Adipocyte (in vitro differentiated cells): ENCODE results near the gene ZNF765.
"Not testable (repeated sequence)": the region's sequence is repeated elsewhere in the genome, so short reads cannot be mapped to it uniquely, and the experiment has no call there.

ENCODE experiments used
- DNase-seq: peaks from one replicate; pipeline ENCODE4 v3.0.0-alpha.2; 2015; ENCODE audit warnings: low read depth
- H3K27me3 ChIP-seq: replicated peaks from 2 replicates; pipeline ENCODE4 v1.7.0; 2013; ENCODE audit warnings: mild to moderate bottlenecking, low read length, moderate library complexity; ENCODE audit not compliant: control insufficient read depth, insufficient read depth
- H3K36me3 ChIP-seq: 2 replicates; pipeline ENCODE4 v1.7.0; 2013; ENCODE audit warnings: low read length, mild to moderate bottlenecking, moderate library complexity; ENCODE audit not compliant: control insufficient read depth, insufficient read depth, severe bottlenecking
- H3K4me1 ChIP-seq: 2 replicates; pipeline ENCODE4 v1.7.0; 2013; ENCODE audit warnings: mild to moderate bottlenecking, low read length, moderate library complexity; ENCODE audit not compliant: control insufficient read depth, insufficient read depth
- H3K4me3 ChIP-seq: 2 replicates; pipeline ENCODE4 v1.7.0; 2013; ENCODE audit warnings: mild to moderate bottlenecking, low read length, moderate library complexity
- H3K9ac ChIP-seq: 2 replicates; pipeline ENCODE4 v1.7.0; 2013; ENCODE audit warnings: mild to moderate bottlenecking, low read length, moderate library complexity
- H3K9me3 ChIP-seq: 2 replicates; pipeline ENCODE4 v1.7.0; 2013; ENCODE audit warnings: mild to moderate bottlenecking, low read length, moderate library complexity; ENCODE audit not compliant: control insufficient read depth

Gene ZNF765

GRCh38 chr19:53388168-53388567, 6.8 kb upstream of the ZNF765 start:
- Histone ChIP-seq H3K9me3 (peaks cover 28% of the 10 kb centered on the region), H3K36me3 (no peaks in the 10 kb centered on the region), H3K27me3 (no peaks in the 10 kb centered on the region), H3K4me1 (no peaks in the 10 kb centered on the region), H3K4me3 (no peak overlapping the region), H3K9ac (no peak overlapping the region)
- DNase-seq = peak; percentile 40

DNA sequence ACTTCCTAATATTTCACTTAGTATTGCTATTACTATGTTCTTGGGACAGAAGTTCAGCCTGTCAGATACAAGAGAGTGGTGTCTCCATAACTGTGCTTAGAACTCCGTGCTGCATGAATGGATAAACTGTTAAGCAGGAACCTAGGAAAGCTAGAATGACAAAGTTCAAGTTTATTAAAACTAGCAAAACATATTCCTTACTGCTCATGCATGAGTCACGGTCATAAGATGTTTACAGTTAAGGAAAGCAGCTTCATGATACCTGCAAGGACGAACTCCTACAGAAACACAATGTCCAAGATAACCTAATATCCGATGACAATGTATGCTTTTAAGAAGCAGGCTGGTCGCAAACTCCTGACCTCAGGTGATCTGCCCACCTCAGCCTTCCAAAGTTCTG, 6.0 kb upstream of the ZNF765 start:
- Histone ChIP-seq H3K9ac (no peak overlapping the region), H3K36me3 (no peaks in the 10 kb centered on the region), H3K4me1 (no peaks in the 10 kb centered on the region), H3K4me3 (no peak overlapping the region), H3K27me3 (no peaks in the 10 kb centered on the region), H3K9me3 (peaks cover 20% of the 10 kb centered on the region)
- peak; percentile 5 for DNase-seq

GRCh38 chr19:53389571-53389970, 5.4 kb upstream of the ZNF765 start:
- no peak overlapping the region for H3K9ac ChIP-seq
- no peak overlapping the region for H3K4me3 ChIP-seq
- no peaks in the 10 kb centered on the region for H3K27me3 ChIP-seq
- H3K4me1 ChIP-seq = peaks cover 3% of the 10 kb centered on the region
- H3K9me3 ChIP-seq = peaks cover 14% of the 10 kb centered on the region
- no peaks in the 10 kb centered on the region for H3K36me3 ChIP-seq
- no peak for DNase-seq

DNA sequence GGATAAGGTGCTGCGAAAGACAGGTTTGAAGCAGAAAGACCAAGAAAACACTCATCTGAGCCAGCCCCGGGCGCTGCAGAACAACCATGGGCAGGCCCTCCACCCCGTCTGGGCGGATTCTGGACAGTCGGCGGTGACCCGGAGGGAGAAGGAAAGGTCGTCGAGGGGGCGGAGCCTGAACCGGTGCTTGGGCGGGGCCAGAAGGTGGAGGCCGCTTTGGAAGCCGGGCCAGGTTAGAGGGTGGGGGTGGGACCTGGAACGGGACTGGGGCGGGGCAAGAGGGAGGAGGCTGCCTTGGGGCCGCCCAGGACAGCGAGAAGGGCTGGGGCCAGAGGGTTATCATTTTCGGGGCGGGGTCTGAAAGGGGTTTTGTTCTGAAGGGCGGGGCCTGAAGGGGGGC, 5.0 kb upstream of the ZNF765 start:
- DNase-seq = no peak
- Histone ChIP-seq H3K36me3 (no peaks in the 10 kb centered on the region), H3K4me3 (no peak overlapping the region), H3K9ac (no peak overlapping the region), H3K27me3 (no peaks in the 10 kb centered on the region), H3K4me1 (peaks cover 4% of the 10 kb centered on the region), H3K9me3 (peaks cover 10% of the 10 kb centered on the region)

DNA sequence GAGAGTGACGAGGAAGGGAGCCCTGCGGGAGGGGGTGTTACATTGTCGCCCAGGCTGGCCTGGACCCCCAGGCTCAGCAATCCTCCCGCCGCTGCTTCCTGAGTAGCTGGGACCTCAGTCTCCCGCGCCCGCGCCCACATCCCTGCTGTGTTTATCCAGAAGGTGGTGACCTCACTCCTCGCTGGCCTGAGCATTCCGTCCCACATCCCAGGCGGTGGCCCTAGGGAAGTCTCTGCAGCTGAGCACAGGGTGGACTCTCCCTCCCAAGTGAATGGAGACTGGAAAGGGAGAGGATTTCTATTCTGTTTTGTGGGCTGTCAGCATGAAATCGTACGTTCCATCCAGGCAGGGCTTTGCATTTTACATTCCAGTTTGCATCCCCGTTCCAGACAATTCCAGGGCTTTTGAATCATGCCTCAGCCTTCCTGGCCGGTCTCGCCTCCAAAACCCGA, 401 bp upstream of the ZNF765 start:
- Histone ChIP-seq H3K9me3 (no peaks in the 10 kb centered on the region), H3K4me1 (peaks cover 12% of the 10 kb centered on the region), H3K9ac (peak overlapping the region; percentile 86), H3K36me3 (peaks cover 11% of the 10 kb centered on the region), H3K4me3 (peak overlapping the region; percentile 98), H3K27me3 (no peaks in the 10 kb centered on the region)
- DNase-seq = peak; percentile 61

DNA sequence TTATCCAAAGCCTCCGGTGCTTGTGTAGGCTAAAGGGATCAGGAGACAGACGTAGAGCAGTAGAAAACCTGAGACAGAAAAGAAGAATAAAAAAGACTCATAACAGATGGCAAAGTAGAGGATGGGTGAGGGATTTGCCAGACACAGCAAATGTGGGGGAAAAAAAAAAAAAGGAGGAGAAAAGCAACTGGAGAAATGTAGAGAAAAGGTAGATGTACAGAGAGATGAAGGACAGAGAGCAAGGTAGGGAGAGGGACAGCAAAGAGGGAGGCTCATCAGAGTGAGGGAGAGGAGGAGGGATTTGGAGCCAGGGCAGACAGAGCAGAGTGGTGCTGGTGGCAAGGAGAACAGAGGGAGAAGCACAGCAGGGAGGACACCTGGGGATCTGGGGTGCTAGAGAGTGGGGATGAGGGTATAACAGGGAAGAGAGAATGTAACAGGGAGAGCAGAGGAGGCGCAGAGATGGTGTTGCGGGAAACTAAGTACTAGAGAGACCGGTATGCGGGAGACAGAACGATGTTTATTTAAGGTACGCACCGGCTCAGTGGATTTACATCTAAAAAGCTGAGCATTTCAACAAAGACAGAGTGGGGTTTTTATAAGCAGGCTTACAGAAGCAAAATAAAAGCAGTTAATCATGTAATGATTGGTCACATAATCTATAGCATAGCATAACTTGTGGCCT, 1.0 kb downstream of the ZNF765 start:
- Histone ChIP-seq H3K36me3 (peaks cover 23% of the 10 kb centered on the region), H3K9ac (peak overlapping the region; percentile 94), H3K4me1 (peaks cover 12% of the 10 kb centered on the region), H3K4me3 (peak overlapping the region; percentile 98)
- H3K27me3 ChIP-seq, H3K9me3 ChIP-seq: not testable (repeated sequence)
- DNase-seq = peak; percentile 1

- DNase-seq = peak; percentile 1
- H3K27me3 ChIP-seq = no peaks in the 10 kb centered on the region
- H3K4me1 ChIP-seq = peaks cover 12% of the 10 kb centered on the region
- H3K36me3 ChIP-seq = peaks cover 25% of the 10 kb centered on the region
- H3K4me3 ChIP-seq = peak overlapping the region; percentile 98
- H3K9ac ChIP-seq = no peak overlapping the region
- no peaks in the 10 kb centered on the region for H3K9me3 ChIP-seq
Measured at GRCh38 chr19:53396525-53396868, 1.5 kb downstream of the ZNF765 start.

DNA sequence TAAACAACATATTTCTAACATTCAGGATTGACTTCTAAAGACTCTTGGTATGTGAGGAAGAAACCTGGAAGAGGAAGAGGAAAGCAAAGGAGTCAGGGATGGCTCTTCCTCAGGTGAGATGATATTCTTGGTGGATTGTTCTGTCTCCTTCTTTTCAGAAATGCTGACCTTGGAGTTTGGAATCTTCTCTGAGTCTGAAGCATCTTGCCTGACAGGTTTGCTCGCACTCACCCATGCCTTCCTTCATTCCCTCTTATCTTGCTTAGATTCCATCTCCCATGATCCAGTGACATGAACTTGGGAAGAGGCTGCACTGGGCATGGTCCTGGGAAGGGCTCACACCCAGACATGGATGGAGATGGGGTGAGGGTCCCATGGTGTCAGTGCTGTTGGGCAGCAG, 3.0 kb downstream of the ZNF765 start:
- not testable (repeated sequence) for H3K4me3 ChIP-seq, DNase-seq

DNA sequence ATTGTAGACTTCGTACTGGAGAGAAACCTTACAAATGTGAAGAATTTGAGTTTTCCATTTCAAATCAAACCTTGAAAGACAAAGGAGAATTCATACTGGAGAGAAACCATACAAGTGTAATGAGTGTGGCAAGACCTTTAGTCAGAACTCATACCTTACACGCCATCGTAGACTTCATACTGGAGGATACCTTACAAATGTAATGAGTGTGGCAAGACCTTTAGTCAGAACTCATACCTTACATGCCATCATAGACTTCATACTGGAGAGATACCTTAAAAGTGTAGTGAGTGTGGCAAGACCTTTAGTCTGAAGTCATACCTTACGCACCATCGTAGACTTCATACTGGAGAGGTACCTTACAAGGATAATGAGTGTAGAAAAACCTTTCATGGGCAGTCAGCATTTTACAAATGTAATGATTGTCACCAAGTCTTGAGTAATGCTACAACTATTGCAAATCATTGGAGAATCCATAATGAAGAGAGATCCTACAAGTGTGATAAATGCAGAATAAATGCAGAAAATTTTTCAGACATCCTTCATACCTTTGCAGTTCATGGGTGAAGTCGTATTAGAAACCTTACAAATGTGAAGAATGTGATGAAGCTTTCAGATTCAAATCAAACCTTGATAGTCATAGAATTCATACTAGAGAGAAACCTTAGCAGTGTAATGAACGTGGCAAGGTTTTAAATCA, 14.7 kb downstream of the ZNF765 start:
- DNase-seq = no peak
- Histone ChIP-seq H3K9me3 (peaks cover 84% of the 10 kb centered on the region), H3K4me1 (no peaks in the 10 kb centered on the region), H3K4me3 (peak overlapping the region; percentile 58), H3K36me3 (peaks cover 75% of the 10 kb centered on the region), H3K9ac (no peak overlapping the region), H3K27me3 (no peaks in the 10 kb centered on the region)

More for the DNA sequence above, 3.0 kb downstream of the ZNF765 start:
- peaks cover 12% of the 10 kb centered on the region for H3K4me1 ChIP-seq
- peaks cover 36% of the 10 kb centered on the region for H3K36me3 ChIP-seq
- H3K27me3 ChIP-seq, H3K9me3 ChIP-seq, H3K9ac ChIP-seq: not testable (repeated sequence)

DNA sequence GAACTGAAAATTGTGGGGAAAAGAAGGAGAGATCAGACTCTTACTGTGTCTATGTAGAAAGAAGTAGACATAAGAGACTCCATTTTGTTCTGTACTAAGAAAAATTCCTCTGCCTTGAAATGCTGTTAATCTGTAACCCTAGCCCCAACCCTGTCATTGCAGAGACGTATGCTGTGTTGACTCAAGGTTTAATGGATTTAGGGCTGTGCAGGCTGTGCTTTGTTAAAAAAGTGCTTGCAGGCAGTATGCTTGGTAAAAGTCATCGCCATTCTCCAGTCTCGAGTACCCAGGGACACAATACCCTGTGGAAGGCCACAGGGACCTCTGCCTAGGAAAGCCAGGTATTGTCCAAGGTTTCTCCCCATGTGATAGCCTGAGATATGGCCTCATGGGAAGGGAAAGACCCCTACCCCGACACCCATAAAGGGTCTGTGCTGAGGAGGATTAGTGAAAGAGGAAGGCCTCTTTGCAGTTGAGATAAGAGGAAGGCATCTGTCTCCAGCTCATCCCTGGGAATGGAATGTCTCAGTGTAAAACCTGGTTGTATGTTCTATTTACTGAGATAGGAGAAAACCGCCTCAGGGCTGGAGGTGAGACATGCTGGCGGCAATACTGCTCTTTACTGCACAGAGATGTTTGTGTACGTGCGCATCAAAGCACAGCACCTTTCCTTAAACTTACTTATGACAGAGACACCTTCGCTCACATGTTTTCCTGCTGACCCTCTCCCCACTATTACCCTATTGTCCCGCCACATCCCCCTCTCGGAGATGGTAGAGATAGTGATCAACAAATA, 25.8 kb downstream of the ZNF765 start:
- not testable (repeated sequence) for DNase-seq, H3K9me3 ChIP-seq, H3K4me1 ChIP-seq, H3K36me3 ChIP-seq, H3K4me3 ChIP-seq, H3K9ac ChIP-seq, H3K27me3 ChIP-seq

- no peaks in the 10 kb centered on the region for H3K27me3 ChIP-seq
- H3K9me3 ChIP-seq = no peaks in the 10 kb centered on the region
- no peak overlapping the region for H3K9ac ChIP-seq
- H3K36me3 ChIP-seq = no peaks in the 10 kb centered on the region
- peaks cover 5% of the 10 kb centered on the region for H3K4me1 ChIP-seq
- H3K4me3 ChIP-seq = no peak overlapping the region
- no peak for DNase-seq
Measured at GRCh38 chr19:53422551-53422950, 27.6 kb downstream of the ZNF765 start.
